Karpas-422 (cell line): ENCODE measurements around the gene SH3RF1. TPM values are rescaled to one million over a fixed set of nuclear protein-coding genes. Genes with fewer than 3 reads are reported as not detected.

Source experiments
- DNase-seq: peaks from one replicate; pipeline ENCODE4 v3.0.0-alpha.2; 2015
- H2AFZ ChIP-seq: fragments of 200-600 bp; sonication (generic); 2 replicates; pipeline ENCODE4 v1.6.1; 2014; ENCODE audit warnings: antibody characterized with exemption, low read length, mixed read lengths
- H3K27ac ChIP-seq: fragments of 200-600 bp; sonication (generic); 2 replicates; pipeline ENCODE4 v1.5.1; 2014; ENCODE audit warnings: mild to moderate bottlenecking, low read length, moderate library complexity
- H3K27me3 ChIP-seq: fragments of 200-600 bp; sonication (generic); 2 replicates; pipeline ENCODE4 v1.6.1; 2014; ENCODE audit warnings: low read length, mixed read lengths
- H3K36me3 ChIP-seq: fragments of 200-600 bp; sonication (generic); 2 replicates; pipeline ENCODE4 v1.6.1; 2014; ENCODE audit warnings: low read length, mixed read lengths; ENCODE audit not compliant: insufficient read depth
- H3K4me1 ChIP-seq: fragments of 200-600 bp; sonication (generic); 2 replicates; pipeline ENCODE4 v1.6.1; 2014; ENCODE audit warnings: mild to moderate bottlenecking, low read length, mixed read lengths
- H3K4me2 ChIP-seq: fragments of 200-600 bp; sonication (generic); 2 replicates; pipeline ENCODE4 v1.6.1; 2014; ENCODE audit warnings: low read length, low read depth, mild to moderate bottlenecking; ENCODE audit not compliant: poor library complexity, severe bottlenecking
- H3K4me3 ChIP-seq: fragments of 200-600 bp; sonication (generic); 2 replicates; pipeline ENCODE4 v1.5.1; 2014; ENCODE audit warnings: mild to moderate bottlenecking, antibody characterized with exemption, low read length, mixed read lengths
- H3K79me2 ChIP-seq: fragments of 200-600 bp; sonication (generic); 2 replicates; pipeline ENCODE4 v1.6.1; 2014; ENCODE audit warnings: mild to moderate bottlenecking, low read length, mixed read lengths
- H3K9ac ChIP-seq: fragments of 200-600 bp; sonication (generic); 2 replicates; pipeline ENCODE4 v1.6.0; 2014; ENCODE audit warnings: low read length
- H3K9me2 ChIP-seq: fragments of 200-600 bp; sonication (generic), shearing (Covaris generic); replicated peaks from 2 replicates; pipeline ENCODE4 v1.6.0; 2014; ENCODE audit warnings: mild to moderate bottlenecking, low read length, moderate library complexity; ENCODE audit not compliant: insufficient read depth
- H3K9me3 ChIP-seq: fragments of 300-700, 200-600 bp; sonication (generic); 2 replicates; pipeline ENCODE4 v1.6.1; 2014; ENCODE audit warnings: low read length, mixed read lengths
- H4K20me1 ChIP-seq: fragments of 200-600 bp; sonication (generic); 2 replicates; pipeline ENCODE4 v1.6.1; 2014; ENCODE audit warnings: mild to moderate bottlenecking, antibody characterized with exemption, low read length, low read depth; ENCODE audit not compliant: insufficient read depth
- total RNA-seq: library from RNA; depleted of rRNA; stranded (reverse); fragments of >200 nt; shearing (Covaris generic); gene quantifications from 2 replicates; pipeline ENCODE4 v1.2.3, GENCODE V29; 2014; ENCODE audit warnings: low replicate concordance

Gene SH3RF1
- total RNA-seq, 1 experiment from 2014 or later, result not detected

GRCh38 chr4:169269916-169270809, 593 bp downstream of the SH3RF1 start:
- H3K4me2 ChIP-seq, result peak overlapping the region; percentile 78
- H3K9me2 ChIP-seq, result no peaks in the 10 kb centered on the region
- no peak overlapping the region for H3K27ac ChIP-seq
- H3K4me1 ChIP-seq, result peaks cover 9% of the 10 kb centered on the region
- no peaks in the 10 kb centered on the region for H3K79me2 ChIP-seq
- peak overlapping the region; percentile 62 for H3K9ac ChIP-seq
- no peaks in the 10 kb centered on the region for H3K27me3 ChIP-seq
- peak; percentile 46 for DNase-seq
- H3K36me3 ChIP-seq, result no peaks in the 10 kb centered on the region
- H3K4me3 ChIP-seq, result peak overlapping the region; percentile 70
- H3K9me3 ChIP-seq, result no peaks in the 10 kb centered on the region
- H4K20me1 ChIP-seq, result no peaks in the 10 kb centered on the region
- peak overlapping the region; percentile 43; the same call in 1 of the 2 replicates for H2AFZ ChIP-seq

DNA sequence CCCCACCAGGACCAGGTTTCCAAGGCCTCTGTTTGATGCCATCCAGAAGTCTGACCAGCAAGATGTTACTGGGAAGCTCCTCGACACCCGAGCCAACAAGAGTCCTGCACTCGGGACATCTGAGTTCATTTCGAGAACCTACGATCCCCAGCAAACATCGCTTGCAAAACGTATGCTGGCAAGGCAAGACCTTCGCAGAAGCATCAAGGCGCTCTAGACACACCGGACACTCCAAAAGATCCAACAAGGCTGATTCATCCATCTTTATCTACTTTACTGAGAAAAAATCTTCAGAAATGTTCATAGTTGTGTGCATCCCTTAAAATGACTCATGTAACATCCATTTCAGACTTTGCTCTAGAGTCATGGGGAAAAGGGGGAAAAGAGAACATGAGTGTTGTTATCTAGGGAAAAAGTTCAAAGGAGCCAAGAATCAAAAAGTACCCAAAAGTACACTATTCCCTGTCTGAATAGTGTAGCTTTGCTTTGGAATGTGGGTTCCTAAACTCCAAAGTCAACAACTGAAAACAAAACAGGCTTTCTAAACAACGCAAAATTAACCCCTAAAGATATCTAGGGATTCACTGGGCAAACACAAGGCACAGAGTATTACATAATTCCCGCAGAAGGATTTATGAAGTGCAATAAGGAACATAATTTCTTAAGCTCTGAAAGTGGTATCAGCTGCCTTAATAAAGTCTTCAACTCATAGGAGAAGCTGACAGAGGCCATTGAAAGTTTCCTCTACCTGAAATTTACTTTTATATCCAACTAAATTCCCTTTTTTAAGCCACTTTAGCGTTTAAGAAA, 1.6 kb downstream of the SH3RF1 start:
- no peak for DNase-seq
- Histone ChIP-seq H3K79me2 (no peaks in the 10 kb centered on the region), H3K36me3 (no peaks in the 10 kb centered on the region), H4K20me1 (no peaks in the 10 kb centered on the region), H3K27ac (no peak overlapping the region), H3K9me2 (no peaks in the 10 kb centered on the region), H3K4me3 (no peak overlapping the region), H3K4me1 (peaks cover 9% of the 10 kb centered on the region), H3K27me3 (no peaks in the 10 kb centered on the region), H3K9me3 (no peaks in the 10 kb centered on the region), H3K4me2 (peak overlapping the region; percentile 78), H2AFZ (no peak overlapping the region), H3K9ac (no peak overlapping the region)

GRCh38 chr4:169267070-169267469, 3.7 kb downstream of the SH3RF1 start:
- H3K79me2 ChIP-seq, result no peaks in the 10 kb centered on the region

GRCh38 chr4:169266661-169267060, 4.1 kb downstream of the SH3RF1 start:
- Histone ChIP-seq H3K9me2 (no peaks in the 10 kb centered on the region), H3K27ac (no peak overlapping the region), H3K4me1 (peaks cover 9% of the 10 kb centered on the region), H3K4me2 (no peak overlapping the region), H3K36me3 (no peaks in the 10 kb centered on the region), H3K79me2 (no peaks in the 10 kb centered on the region), H3K27me3 (no peaks in the 10 kb centered on the region), H3K4me3 (no peak overlapping the region), H4K20me1 (no peaks in the 10 kb centered on the region), H2AFZ (no peak overlapping the region), H3K9ac (no peak overlapping the region), H3K9me3 (no peaks in the 10 kb centered on the region)
- no peak for DNase-seq

More at GRCh38 chr4:169267070-169267469, 3.7 kb downstream of the SH3RF1 start:
- Histone ChIP-seq H3K27ac (no peak overlapping the region), H3K9ac (no peak overlapping the region), H3K4me3 (no peak overlapping the region), H3K36me3 (no peaks in the 10 kb centered on the region), H4K20me1 (no peaks in the 10 kb centered on the region), H3K9me2 (no peaks in the 10 kb centered on the region), H2AFZ (no peak overlapping the region), H3K27me3 (no peaks in the 10 kb centered on the region), H3K4me1 (peaks cover 9% of the 10 kb centered on the region), H3K4me2 (no peak overlapping the region), H3K9me3 (no peaks in the 10 kb centered on the region)
- no peak for DNase-seq

DNA sequence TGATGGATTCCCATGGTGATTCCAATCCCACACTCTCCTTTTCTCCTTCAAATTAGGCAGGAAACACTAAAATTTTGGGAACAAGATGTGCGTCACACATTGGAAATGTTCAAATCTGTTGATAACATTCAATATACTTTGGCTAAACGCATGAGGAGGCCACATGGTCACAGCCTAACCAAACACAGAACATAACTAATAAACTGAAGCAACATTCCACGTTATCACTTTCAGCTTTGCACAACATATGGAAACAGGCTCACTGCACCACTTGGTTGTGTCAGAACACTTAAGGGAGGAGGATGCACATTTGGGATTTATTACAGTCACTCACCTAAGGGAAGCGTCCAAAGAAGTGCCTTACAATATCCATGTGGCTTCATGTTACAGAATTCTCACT, 4.7 kb downstream of the SH3RF1 start:
- H3K9me2 ChIP-seq, result no peaks in the 10 kb centered on the region
- H3K79me2 ChIP-seq, result no peaks in the 10 kb centered on the region
- peaks cover 4% of the 10 kb centered on the region; the same call in 1 of the 2 replicates for H3K4me1 ChIP-seq
- H3K27me3 ChIP-seq, result no peaks in the 10 kb centered on the region
- no peak overlapping the region for H3K4me3 ChIP-seq
- H3K4me2 ChIP-seq, result no peak overlapping the region
- no peak overlapping the region for H3K27ac ChIP-seq
- no peak overlapping the region for H2AFZ ChIP-seq
- no peak for DNase-seq
- no peaks in the 10 kb centered on the region for H3K9me3 ChIP-seq
- H4K20me1 ChIP-seq, result no peaks in the 10 kb centered on the region
- H3K9ac ChIP-seq, result no peak overlapping the region
- H3K36me3 ChIP-seq, result no peaks in the 10 kb centered on the region

GRCh38 chr4:169263791-169264392, 6.9 kb downstream of the SH3RF1 start:
- no peak overlapping the region for H3K9ac ChIP-seq

DNA sequence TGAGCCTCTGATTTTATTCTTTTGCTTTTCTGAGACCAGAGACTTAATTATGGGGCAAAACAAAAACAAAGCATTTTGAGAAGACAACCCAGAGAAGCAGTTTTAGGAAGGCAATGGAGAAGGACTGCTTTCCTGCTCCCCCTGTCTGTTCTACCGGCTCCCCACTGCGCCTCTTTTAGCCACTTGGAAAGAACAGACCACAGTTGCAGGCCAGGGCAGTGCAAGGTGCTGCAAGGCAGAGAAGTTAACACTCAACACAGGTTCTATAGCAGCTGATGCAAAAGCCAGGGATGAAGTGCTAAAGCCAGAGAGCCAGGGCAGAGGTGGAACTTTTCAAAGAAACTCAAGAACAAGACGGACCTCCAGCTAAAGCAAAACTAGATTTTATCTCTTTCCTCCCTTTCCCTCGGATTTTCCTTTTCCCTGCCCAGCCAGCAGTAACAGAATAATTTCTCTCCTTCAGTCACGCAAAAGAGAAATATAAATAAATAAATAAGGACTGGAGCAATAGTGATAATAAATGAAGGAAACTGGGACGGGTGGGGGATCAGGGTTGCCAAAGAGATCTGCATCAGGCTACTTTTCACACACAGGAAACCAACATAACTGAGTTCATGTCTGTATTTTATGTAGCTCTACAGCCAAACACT, 10.4 kb downstream of the SH3RF1 start:
- no peaks in the 10 kb centered on the region for H3K4me1 ChIP-seq
- H3K27me3 ChIP-seq, result no peaks in the 10 kb centered on the region
- no peaks in the 10 kb centered on the region for H3K79me2 ChIP-seq
- H2AFZ ChIP-seq, result no peak overlapping the region
- H3K4me2 ChIP-seq, result no peak overlapping the region
- no peaks in the 10 kb centered on the region for H3K9me2 ChIP-seq
- no peak for DNase-seq
- H3K36me3 ChIP-seq, result no peaks in the 10 kb centered on the region
- no peaks in the 10 kb centered on the region for H4K20me1 ChIP-seq
- no peak overlapping the region for H3K9ac ChIP-seq
- no peaks in the 10 kb centered on the region for H3K9me3 ChIP-seq
- H3K27ac ChIP-seq, result no peak overlapping the region
- no peak overlapping the region for H3K4me3 ChIP-seq

More at GRCh38 chr4:169263791-169264392, 6.9 kb downstream of the SH3RF1 start:
- no peaks in the 10 kb centered on the region for H3K36me3 ChIP-seq
- no peaks in the 10 kb centered on the region for H3K4me1 ChIP-seq
- H3K9me2 ChIP-seq, result no peaks in the 10 kb centered on the region
- no peak overlapping the region for H3K4me2 ChIP-seq
- no peaks in the 10 kb centered on the region for H3K79me2 ChIP-seq
- H3K4me3 ChIP-seq, result no peak overlapping the region
- H3K27me3 ChIP-seq, result no peaks in the 10 kb centered on the region
- H3K9me3 ChIP-seq, result no peaks in the 10 kb centered on the region
- DNase-seq, result no peak
- H2AFZ ChIP-seq, result no peak overlapping the region
- H3K27ac ChIP-seq, result no peak overlapping the region
- H4K20me1 ChIP-seq, result no peaks in the 10 kb centered on the region
